ENCODE results near the gene KRTAP4-16.
"Not testable (repeated sequence)": the region's sequence is repeated elsewhere in the genome, so short reads cannot be mapped to it uniquely, and the experiment has no call there.

Gene KRTAP4-16

GRCh38 chr17:41125064-41125463 lies 23.1 kb upstream of the KRTAP4-16 start:
- TF ChIP-seq, protein P1, sequence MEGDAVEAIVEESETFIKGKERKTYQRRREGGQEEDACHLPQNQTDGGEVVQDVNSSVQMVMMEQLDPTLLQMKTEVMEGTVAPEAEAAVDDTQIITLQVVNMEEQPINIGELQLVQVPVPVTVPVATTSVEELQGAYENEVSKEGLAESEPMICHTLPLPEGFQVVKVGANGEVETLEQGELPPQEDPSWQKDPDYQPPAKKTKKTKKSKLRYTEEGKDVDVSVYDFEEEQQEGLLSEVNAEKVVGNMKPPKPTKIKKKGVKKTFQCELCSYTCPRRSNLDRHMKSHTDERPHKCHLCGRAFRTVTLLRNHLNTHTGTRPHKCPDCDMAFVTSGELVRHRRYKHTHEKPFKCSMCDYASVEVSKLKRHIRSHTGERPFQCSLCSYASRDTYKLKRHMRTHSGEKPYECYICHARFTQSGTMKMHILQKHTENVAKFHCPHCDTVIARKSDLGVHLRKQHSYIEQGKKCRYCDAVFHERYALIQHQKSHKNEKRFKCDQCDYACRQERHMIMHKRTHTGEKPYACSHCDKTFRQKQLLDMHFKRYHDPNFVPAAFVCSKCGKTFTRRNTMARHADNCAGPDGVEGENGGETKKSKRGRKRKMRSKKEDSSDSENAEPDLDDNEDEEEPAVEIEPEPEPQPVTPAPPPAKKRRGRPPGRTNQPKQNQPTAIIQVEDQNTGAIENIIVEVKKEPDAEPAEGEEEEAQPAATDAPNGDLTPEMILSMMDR (conservative IDR thresholded peaks at IDR 0.05; ENCODE audit: low read length) = no peak
- no peak for TF ChIP-seq EZH2phosphoT487 (IDR thresholded peaks at IDR 0.05; ENCODE audit: borderline replicate concordance)
- Histone ChIP-seq H3K36me3 (ENCODE audit: insufficient read depth, low read length) (no peaks in the 10 kb centered on the region), H2AFZ (ENCODE audit: low read length) (no peak overlapping the region), H3K4me2 (ENCODE audit: low read depth, low read length, poor library complexity, severe bottlenecking) (no peak overlapping the region), H3K9me3 (ENCODE audit: insufficient read depth, low read depth, low read length) (no peaks in the 10 kb centered on the region), H3K4me1 (ENCODE audit: insufficient read depth, low read length, poor library complexity, severe bottlenecking) (peaks cover 44% of the 10 kb centered on the region), H3K27me3 (ENCODE audit: insufficient read depth, low read length, poor library complexity, severe bottlenecking) (no peaks in the 10 kb centered on the region), H3K79me2 (ENCODE audit: insufficient read depth, low read length) (no peaks in the 10 kb centered on the region), H3K9me2 (replicated peaks; ENCODE audit: low read depth, low read length) (no peaks in the 10 kb centered on the region), H3K4me3 (ENCODE audit: low read length, poor library complexity, severe bottlenecking) (no peak overlapping the region), H4K20me1 (ENCODE audit: insufficient read depth, low read length, poor library complexity, severe bottlenecking) (no peaks in the 10 kb centered on the region), H3F3A (ENCODE audit: low read depth) (peaks cover 5% of the 10 kb centered on the region; the same call in 1 of the 2 replicates), H3K9ac (ENCODE audit: low read depth, low read length, poor library complexity, severe bottlenecking) (no peak overlapping the region)

- not testable (repeated sequence) for H3F3A ChIP-seq (ENCODE audit: low read depth); H3K9me3 ChIP-seq (ENCODE audit: insufficient read depth, low read depth, low read length); H3K9me2 ChIP-seq (replicated peaks; ENCODE audit: low read depth, low read length); H4K20me1 ChIP-seq (ENCODE audit: insufficient read depth, low read length, poor library complexity, severe bottlenecking); H3K4me2 ChIP-seq (ENCODE audit: low read depth, low read length, poor library complexity, severe bottlenecking); H3K9ac ChIP-seq (ENCODE audit: low read depth, low read length, poor library complexity, severe bottlenecking); H3K4me3 ChIP-seq (ENCODE audit: low read length, poor library complexity, severe bottlenecking); H3K36me3 ChIP-seq (ENCODE audit: insufficient read depth, low read length); H3K79me2 ChIP-seq (ENCODE audit: insufficient read depth, low read length); H2AFZ ChIP-seq (ENCODE audit: low read length); H3K27me3 ChIP-seq (ENCODE audit: insufficient read depth, low read length, poor library complexity, severe bottlenecking)
- peaks cover 54% of the 10 kb centered on the region for H3K4me1 ChIP-seq (ENCODE audit: insufficient read depth, low read length, poor library complexity, severe bottlenecking)
These were observed 22.0 kb upstream of the KRTAP4-16 start, which contains the start of gene KRTAP4-12 for GRCh38 chr17:41123991-41124371. KRTAP4-12 (minus strand) TSS chr17:41124182; CDS start chr17:41124122, 60 bp downstream.

- H3K27me3 ChIP-seq (ENCODE audit: insufficient read depth, low read length, poor library complexity, severe bottlenecking); H3K9me3 ChIP-seq (ENCODE audit: insufficient read depth, low read depth, low read length); H3K4me3 ChIP-seq (ENCODE audit: low read length, poor library complexity, severe bottlenecking); H3K79me2 ChIP-seq (ENCODE audit: insufficient read depth, low read length); H3K9me2 ChIP-seq (replicated peaks; ENCODE audit: low read depth, low read length); H4K20me1 ChIP-seq (ENCODE audit: insufficient read depth, low read length, poor library complexity, severe bottlenecking); H3K9ac ChIP-seq (ENCODE audit: low read depth, low read length, poor library complexity, severe bottlenecking); H3K36me3 ChIP-seq (ENCODE audit: insufficient read depth, low read length); H3F3A ChIP-seq (ENCODE audit: low read depth); H3K4me2 ChIP-seq (ENCODE audit: low read depth, low read length, poor library complexity, severe bottlenecking); H2AFZ ChIP-seq (ENCODE audit: low read length): not testable (repeated sequence)
- H3K4me1 ChIP-seq (ENCODE audit: insufficient read depth, low read length, poor library complexity, severe bottlenecking) = peaks cover 60% of the 10 kb centered on the region
These were observed 21.4 kb upstream of the KRTAP4-16 start for GRCh38 chr17:41123292-41123990.

DNA sequence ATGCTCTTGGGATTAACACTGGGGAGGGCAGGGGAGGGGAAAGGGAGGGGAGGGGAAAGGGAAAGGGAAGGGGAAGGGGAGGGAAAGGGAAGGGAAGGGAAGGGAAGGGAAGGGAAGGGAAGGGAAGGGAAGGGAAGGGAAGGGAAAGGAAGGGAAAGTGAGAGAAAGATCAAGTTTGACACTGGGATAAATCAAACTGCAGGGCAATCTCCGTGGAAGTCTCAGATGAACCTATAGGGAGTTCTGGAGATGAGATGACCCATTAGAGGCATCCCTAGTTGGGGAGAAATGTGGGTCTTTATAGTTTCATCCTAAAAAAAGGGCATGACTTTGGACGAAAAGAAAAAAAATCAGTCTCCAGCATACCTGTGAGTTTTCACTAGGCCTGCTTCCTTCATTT lies 19.7 kb upstream of the KRTAP4-16 start:
- no peak overlapping the region for H3K9ac ChIP-seq (ENCODE audit: low read depth, low read length, poor library complexity, severe bottlenecking)
- peaks cover 70% of the 10 kb centered on the region for H3K4me1 ChIP-seq (ENCODE audit: insufficient read depth, low read length, poor library complexity, severe bottlenecking)
- no peak for TF ChIP-seq EZH2phosphoT487 (IDR thresholded peaks at IDR 0.05; ENCODE audit: borderline replicate concordance)
- TF ChIP-seq, protein P1 (conservative IDR thresholded peaks at IDR 0.05; ENCODE audit: low read length) = no peak
- no peaks in the 10 kb centered on the region for H3K79me2 ChIP-seq (ENCODE audit: insufficient read depth, low read length)
- no peak overlapping the region for H3K4me2 ChIP-seq (ENCODE audit: low read depth, low read length, poor library complexity, severe bottlenecking)
- H2AFZ ChIP-seq (ENCODE audit: low read length) = no peak overlapping the region
- H3K9me2 ChIP-seq (replicated peaks; ENCODE audit: low read depth, low read length) = no peaks in the 10 kb centered on the region
- H3K27me3 ChIP-seq (ENCODE audit: insufficient read depth, low read length, poor library complexity, severe bottlenecking) = no peaks in the 10 kb centered on the region
- H3K36me3 ChIP-seq (ENCODE audit: insufficient read depth, low read length) = no peaks in the 10 kb centered on the region
- no peaks in the 10 kb centered on the region for H3K9me3 ChIP-seq (ENCODE audit: insufficient read depth, low read depth, low read length)
- H3K4me3 ChIP-seq (ENCODE audit: low read length, poor library complexity, severe bottlenecking) = no peak overlapping the region
- peaks cover 7% of the 10 kb centered on the region; the same call in 1 of the 2 replicates for H3F3A ChIP-seq (ENCODE audit: low read depth)
- H4K20me1 ChIP-seq (ENCODE audit: insufficient read depth, low read length, poor library complexity, severe bottlenecking) = no peaks in the 10 kb centered on the region

DNA sequence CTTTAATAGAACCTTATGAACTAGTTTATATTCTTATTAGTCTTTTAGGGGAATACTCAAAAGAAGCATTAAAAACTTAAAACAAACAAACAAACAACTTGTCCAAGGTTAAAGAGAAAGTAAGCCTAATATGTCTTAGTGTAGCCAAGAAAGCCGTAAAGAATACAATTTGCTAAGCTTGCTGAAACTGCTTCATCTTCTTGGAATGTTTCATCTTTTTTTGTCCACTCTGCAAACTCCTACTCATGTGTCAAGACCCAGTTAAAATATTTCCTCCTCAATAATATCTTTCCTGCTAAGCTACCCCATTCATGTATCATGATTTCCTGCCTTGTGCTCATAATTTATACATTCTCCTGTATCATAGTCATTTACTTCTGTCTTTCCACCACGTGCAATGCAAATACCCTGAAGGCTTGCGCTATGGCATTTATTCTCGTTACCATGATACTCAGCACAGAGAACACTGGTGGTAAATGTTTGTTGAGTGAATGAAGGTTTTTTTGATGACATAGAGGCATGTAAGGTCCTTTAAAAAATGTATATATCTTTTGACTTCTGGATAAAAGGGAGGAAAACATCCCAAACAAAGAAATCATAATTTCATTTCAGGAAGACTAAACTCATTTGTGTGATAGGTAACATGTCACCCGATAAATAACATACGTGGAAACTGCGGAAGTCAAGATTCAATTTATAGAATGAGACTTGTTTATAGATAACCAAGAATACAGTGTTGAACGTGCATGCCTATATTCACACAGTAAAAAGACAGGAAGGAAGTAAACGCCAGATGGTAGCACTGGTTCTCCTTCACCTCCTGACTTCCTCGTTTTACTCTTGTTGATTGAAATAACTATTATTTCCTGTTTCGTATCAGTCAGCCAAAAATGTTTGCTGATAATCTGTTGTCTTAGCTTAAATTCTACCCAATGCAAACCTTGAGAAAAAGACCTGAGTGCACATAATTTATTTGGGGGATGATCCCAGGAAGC lies 18.0 kb upstream of the KRTAP4-16 start:
- Histone ChIP-seq H3K4me2 (ENCODE audit: low read depth, low read length, poor library complexity, severe bottlenecking) (peak overlapping the region; percentile 74), H2AFZ (ENCODE audit: low read length) (peak overlapping the region; percentile 72; the same call in 1 of the 2 replicates), H3K4me3 (ENCODE audit: low read length, poor library complexity, severe bottlenecking) (peak overlapping the region; percentile 57), H3K4me1 (ENCODE audit: insufficient read depth, low read length, poor library complexity, severe bottlenecking) (peaks cover 66% of the 10 kb centered on the region), H3K9ac (ENCODE audit: low read depth, low read length, poor library complexity, severe bottlenecking) (peak overlapping the region; percentile 37)
- H3K9me2 ChIP-seq (replicated peaks; ENCODE audit: low read depth, low read length); H3K27me3 ChIP-seq (ENCODE audit: insufficient read depth, low read length, poor library complexity, severe bottlenecking); H3K79me2 ChIP-seq (ENCODE audit: insufficient read depth, low read length); H3K36me3 ChIP-seq (ENCODE audit: insufficient read depth, low read length); H3F3A ChIP-seq (ENCODE audit: low read depth); H3K9me3 ChIP-seq (ENCODE audit: insufficient read depth, low read depth, low read length); H4K20me1 ChIP-seq (ENCODE audit: insufficient read depth, low read length, poor library complexity, severe bottlenecking): not testable (repeated sequence)

Measured in Loucy (cell line).